ACHN (cell line): ENCODE measurements around the gene CRY1.
A peak's percentile ranks its signal among the peaks of the same experiment; 100 is the strongest.
"Not testable (repeated sequence)": the region's sequence is repeated elsewhere in the genome, so short reads cannot be mapped to it uniquely, and the experiment has no call there.

Source experiments
- DNase-seq: peaks from one replicate; pipeline ENCODE4 v3.0.0-alpha.2; 2015
- in situ Hi-C: cut with HindIII; loops from 2 replicates; pipeline ENCODE4 v1.10.0; 2017; ENCODE audit warnings: low sequenced_read_pairs, low pct_ligation_motif_present, low pct_unique_long_range_greater_than_20kb

CRY1 gene

GRCh38 chr12:107086314-107086713 is 7.0 kb downstream of the CRY1 start:
- DNase-seq = no peak
- in situ Hi-C loops = no loop called here

- DNase-seq = no peak
- in situ Hi-C loops = no loop called here
Measured at GRCh38 chr12:107081778-107082177, 11.6 kb downstream of the CRY1 start.

GRCh38 chr12:107080299-107080698 is 13.1 kb downstream of the CRY1 start:
- no peak for DNase-seq
- in situ Hi-C loops = no loop called here

GRCh38 chr12:107079172-107080011 is 14.0 kb downstream of the CRY1 start:
- in situ Hi-C loops = no loop called here
- DNase-seq = peak; percentile 73

DNA sequence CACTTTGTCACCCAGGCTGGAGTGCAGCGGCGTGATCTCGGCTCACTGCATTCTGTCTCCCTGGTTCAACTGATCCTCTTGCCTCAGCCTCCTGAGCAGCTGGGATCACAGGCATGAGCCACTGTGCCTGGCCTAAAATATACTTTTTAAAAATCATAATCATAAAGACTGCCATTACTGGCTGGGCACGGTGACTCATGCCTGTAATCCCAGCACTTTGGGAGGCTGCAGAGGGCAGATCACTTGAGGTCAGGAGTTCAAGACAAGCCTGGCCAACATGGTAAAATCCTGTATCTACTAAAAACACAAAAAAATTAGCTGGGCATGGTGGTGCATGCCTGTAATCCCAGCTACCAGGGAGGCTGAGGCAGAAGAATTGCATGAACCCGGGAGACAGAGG is 20.1 kb downstream of the CRY1 start:
- in situ Hi-C loops = not testable (repeated sequence)

GRCh38 chr12:107066691-107067090 is 26.7 kb downstream of the CRY1 start:
- no peak for DNase-seq
- in situ Hi-C loops = no loop called here

More for the DNA sequence above, 20.1 kb downstream of the CRY1 start:
- DNase-seq = not testable (repeated sequence)

DNA sequence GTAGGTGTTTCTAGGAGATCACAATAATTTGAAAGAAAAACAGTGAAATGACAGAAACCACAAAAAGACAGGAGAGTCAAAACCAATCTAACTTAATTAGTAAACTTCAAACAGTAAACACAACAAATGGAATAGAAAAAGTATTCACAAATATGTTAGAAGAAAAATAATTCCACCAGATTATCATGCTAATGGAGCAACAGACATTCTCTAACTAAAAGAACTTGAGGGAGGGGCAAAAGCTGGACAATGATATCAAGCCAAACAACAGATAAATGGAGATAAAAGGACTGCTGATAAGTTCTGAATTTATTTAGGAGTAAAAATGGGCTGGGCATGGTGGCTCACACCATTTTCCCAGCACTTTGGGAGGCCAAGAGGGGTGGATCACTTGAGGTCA is 28.7 kb downstream of the CRY1 start:
- in situ Hi-C loops = no loop called here
- no peak for DNase-seq

- in situ Hi-C loops = no loop called here
- DNase-seq = no peak
Measured at GRCh38 chr12:107064243-107064642, 29.1 kb downstream of the CRY1 start.

DNA sequence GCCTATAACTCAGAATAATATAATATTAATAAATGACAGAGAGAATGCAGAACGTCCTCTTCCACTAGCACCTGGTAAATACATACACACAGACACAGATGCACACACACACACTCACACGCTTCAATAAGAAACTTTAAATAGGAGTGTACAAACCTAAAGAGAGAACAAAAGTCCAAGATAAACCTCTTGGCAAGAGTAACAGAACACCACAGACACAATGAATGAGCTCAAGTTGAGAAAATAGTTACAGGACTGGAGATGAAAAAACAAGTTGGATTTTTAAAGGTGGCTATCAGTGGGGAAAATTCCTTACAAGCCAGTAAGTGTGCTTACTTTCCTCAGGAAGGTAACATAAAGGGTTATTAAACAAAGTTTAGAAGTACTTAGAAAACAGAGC is 35.2 kb downstream of the CRY1 start:
- no peak for DNase-seq
- in situ Hi-C loops = no loop called here

- in situ Hi-C loops = no loop called here
- DNase-seq = no peak
Measured at GRCh38 chr12:107057071-107057834, 36.1 kb downstream of the CRY1 start.

GRCh38 chr12:107053709-107054108 is 39.6 kb downstream of the CRY1 start:
- in situ Hi-C loops = no loop called here
- peak; percentile 17 for DNase-seq

DNA sequence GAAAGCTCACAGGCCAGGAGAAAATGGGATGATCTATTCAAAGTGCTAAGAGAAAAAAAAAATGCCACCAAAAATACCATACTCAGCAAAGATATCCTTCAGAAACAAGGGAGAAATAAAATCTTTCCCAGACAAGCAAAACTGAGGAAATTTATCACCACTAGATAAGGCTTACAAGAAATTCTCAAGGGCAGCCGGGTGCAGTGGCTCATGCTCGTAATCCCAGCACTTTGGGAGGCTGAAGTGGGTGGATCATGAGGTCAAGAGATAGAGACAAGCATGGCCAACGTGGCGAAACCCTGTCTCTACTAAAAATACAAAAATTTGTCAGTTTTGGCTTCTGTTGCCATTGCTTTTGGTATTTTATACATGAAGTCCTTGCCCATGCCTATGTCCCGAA is 48.2 kb downstream of the CRY1 start:
- in situ Hi-C loops = no loop called here
- no peak for DNase-seq

GRCh38 chr12:107042801-107043200 is 50.5 kb downstream of the CRY1 start:
- DNase-seq = no peak
- in situ Hi-C loops = no loop called here

- in situ Hi-C loops = no loop called here
- no peak for DNase-seq
Measured at GRCh38 chr12:107035733-107036132, 57.6 kb downstream of the CRY1 start.

DNA sequence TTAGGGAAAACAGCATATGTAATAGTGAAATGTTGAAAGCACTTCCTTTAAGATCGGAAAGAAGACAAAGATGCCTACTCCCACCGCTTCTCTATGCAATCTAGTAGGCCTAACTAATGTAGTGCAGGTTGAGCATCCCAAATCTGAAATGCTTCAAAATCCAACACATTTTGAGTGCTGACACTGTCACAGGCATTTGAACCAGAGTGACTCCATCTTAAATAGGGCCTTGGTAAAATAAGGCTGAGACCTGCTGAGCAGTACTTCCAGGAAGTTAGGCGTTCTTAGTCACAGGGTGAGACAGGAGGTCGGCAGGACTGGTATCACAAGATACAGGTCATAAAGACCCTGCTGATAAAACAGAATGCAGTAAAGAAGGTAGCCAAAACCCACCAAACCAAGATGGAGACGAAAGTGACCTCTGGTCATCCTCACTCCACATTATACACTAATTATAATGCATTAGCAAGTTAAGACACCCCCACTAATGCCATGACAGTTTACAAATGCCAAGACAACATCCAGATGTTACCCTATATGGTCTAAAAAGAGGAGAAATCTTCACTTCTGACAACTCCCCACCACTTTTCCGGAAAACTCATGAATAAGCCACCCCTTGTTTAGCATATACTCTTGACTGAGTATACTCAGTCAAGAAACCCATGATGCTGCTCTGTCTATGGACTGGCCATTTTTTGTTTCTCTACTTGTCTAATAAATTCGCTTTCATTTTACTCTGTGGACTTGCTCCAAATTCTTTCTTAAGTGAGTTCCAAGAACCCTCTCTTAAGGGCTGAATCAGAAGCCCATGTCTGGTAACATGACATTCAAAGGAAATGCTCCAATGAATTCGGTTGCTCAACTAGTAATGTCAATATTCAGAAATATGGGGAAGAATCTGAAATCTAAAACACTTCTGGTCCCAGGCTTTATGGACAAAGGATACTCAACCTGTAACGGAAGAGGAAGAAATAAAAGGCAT is 59.3 kb downstream of the CRY1 start:
- DNase-seq = no peak
- in situ Hi-C loops = no loop called here

DNA sequence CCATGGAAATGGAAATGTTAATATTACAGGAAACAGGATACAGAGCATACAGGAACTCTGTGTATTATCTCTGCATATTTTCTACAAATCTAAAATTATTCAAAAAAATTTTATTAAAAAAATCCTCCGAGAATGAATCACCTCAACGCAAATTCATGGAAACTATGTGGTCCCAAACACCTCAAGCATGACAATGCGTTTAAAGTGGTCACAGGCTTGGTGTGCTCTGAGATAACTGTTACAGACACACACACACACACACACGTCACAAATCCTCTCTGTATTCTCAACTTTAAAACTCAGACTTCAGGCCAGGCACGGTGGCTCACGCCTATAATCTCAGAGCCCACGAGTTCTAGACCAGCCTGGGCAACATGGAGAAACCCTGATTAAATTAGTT is 61.1 kb downstream of the CRY1 start:
- in situ Hi-C loops = no loop called here
- DNase-seq = no peak

- DNase-seq = no peak
- in situ Hi-C loops = no loop called here
Measured at GRCh38 chr12:107031061-107031460, 62.3 kb downstream of the CRY1 start.

DNA sequence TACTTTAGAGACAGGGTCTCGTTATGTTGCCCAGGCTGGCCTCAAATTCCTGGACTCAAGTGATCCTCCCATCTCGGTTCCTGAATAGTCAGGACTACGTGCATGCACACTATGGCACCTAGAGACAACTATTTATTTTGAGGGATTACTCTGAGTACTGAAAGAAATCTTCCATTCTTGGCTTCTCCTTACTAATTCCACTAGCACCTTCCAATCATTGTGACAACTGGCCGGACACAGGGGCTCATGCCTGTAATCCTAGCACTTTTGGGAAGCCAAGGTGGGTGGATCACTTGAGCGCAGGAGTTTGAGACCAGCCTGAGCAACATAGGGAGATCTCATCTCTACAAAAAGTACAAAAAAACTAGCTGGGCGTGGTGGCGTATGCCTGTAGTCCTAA is 64.3 kb downstream of the CRY1 start:
- in situ Hi-C loops = no loop called here

DNA sequence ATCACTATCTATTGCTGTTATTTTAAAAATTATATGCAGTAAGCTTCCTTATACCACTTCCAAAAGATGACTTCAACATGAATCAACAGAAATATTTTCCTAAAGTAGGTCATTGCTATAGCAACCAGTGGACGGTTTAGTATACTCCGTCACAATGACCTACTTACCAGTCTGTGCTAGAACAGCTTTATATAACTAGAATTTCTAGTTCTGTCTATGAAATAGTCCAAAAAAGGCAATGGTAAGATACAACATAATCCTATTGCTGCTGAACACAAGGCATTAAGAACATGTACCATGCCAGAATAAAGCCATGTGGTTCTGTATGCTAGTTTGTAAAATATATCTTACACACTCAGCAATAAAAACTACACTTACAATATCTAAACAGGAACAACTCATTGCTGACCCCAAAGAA is 65.7 kb downstream of the CRY1 start:
- DNase-seq = peak; percentile 94
- in situ Hi-C loops = no loop called here

More for the DNA sequence above, 64.3 kb downstream of the CRY1 start:
- no peak for DNase-seq
